Liver (tissue), 9 donors: ENCODE measurements around the gene NRSN2. TPM values are rescaled to one million over a fixed set of nuclear protein-coding genes. Genes with fewer than 3 reads are reported as not detected.

Experiments used
- DNase-seq: peaks from one replicate; pipeline ENCODE4 v3.0.0-alpha.2; 2017; ENCODE audit warnings: low spot score
- H3K27ac ChIP-seq, 2 donors: one replicate each; pipeline ENCODE4 v1.7.0; 2013; ENCODE audit warnings: inconsistent platforms in 2 of 2, low read length in 2 of 2, control low read depth in 1 of 2, low read depth in 1 of 2, mild to moderate bottlenecking in 1 of 2
- H3K27me3 ChIP-seq, 4 donors: one replicate each; pipeline versions ENCODE4 v1.6.1 to v1.7.0; 2013; ENCODE audit warnings: low read length in 3 of 4, inconsistent platforms in 1 of 4, mild to moderate bottlenecking in 1 of 4, moderate library complexity in 1 of 4; ENCODE audit not compliant: control insufficient read depth in 4 of 4, insufficient read depth in 4 of 4
- H3K36me3 ChIP-seq, 4 donors: one replicate each; pipeline versions ENCODE4 v1.6.1 to v1.7.0; 2013; ENCODE audit warnings: low read length in 3 of 4, mild to moderate bottlenecking in 3 of 4, low read depth in 1 of 4, moderate library complexity in 1 of 4; ENCODE audit not compliant: control insufficient read depth in 4 of 4, insufficient read depth in 3 of 4
- H3K4me1 ChIP-seq, 4 donors: one replicate each; pipeline versions ENCODE4 v1.6.1 to v1.7.0; 2013; ENCODE audit warnings: low read length in 3 of 4, mild to moderate bottlenecking in 3 of 4, moderate library complexity in 1 of 4; ENCODE audit not compliant: control insufficient read depth in 4 of 4, insufficient read depth in 4 of 4
- H3K4me3 ChIP-seq, 3 donors: one replicate each; pipeline versions ENCODE4 v1.6.1 to v1.7.0; 2013; ENCODE audit warnings: low read length in 3 of 3, control low read depth in 1 of 3, low read depth in 1 of 3, mild to moderate bottlenecking in 1 of 3
- H3K9ac ChIP-seq, 2 donors: one replicate each; pipeline ENCODE4 v1.7.0; 2013; ENCODE audit warnings: low read length in 2 of 2, mild to moderate bottlenecking in 2 of 2, moderate library complexity in 2 of 2, control low read depth in 1 of 2, low read depth in 1 of 2
- H3K9me3 ChIP-seq, 4 donors: one replicate each; pipeline versions ENCODE4 v1.6.1 to v1.7.0; 2013; ENCODE audit warnings: low read length in 3 of 4; ENCODE audit not compliant: control insufficient read depth in 4 of 4
- ATF3 ChIP-seq: IDR thresholded peaks from 2 replicates; pipeline ENCODE4 v1.6.1; 2016; ENCODE audit warnings: antibody characterized with exemption
- CTCF ChIP-seq: fragments of 150-350 bp; IDR thresholded peaks from 2 replicates; pipeline ENCODE4 v1.5.1; 2017; ENCODE audit warnings: improper control_type of control experiment, low read depth, low read length; ENCODE audit not compliant: missing input control
- EGR1 ChIP-seq, 2 donors: IDR thresholded peaks; 2 replicates each; pipeline ENCODE4 v1.6.1; 2016 to 2018; ENCODE audit warnings: antibody characterized with exemption in 2 of 2, low read depth in 2 of 2
- FOXA1 ChIP-seq: IDR thresholded peaks from 2 replicates; pipeline ENCODE4 v1.6.1; 2016; ENCODE audit warnings: antibody characterized with exemption
- FOXA2 ChIP-seq: IDR thresholded peaks from 2 replicates; pipeline ENCODE4 v1.6.1; 2016; ENCODE audit warnings: antibody characterized with exemption
- GABPA ChIP-seq, 2 donors: IDR thresholded peaks in 1 of 2; conservative IDR thresholded peaks in 1 of 2; 2 replicates each; pipeline ENCODE4 v1.6.1; 2016; ENCODE audit warnings: antibody characterized with exemption in 2 of 2, mild to moderate bottlenecking in 1 of 2, moderate library complexity in 1 of 2
- HNF4A ChIP-seq, 2 donors: conservative IDR thresholded peaks; 2 replicates each; pipeline ENCODE4 v1.6.1; 2016; ENCODE audit warnings: antibody characterized with exemption in 2 of 2, mild to moderate bottlenecking in 2 of 2
- HNF4G ChIP-seq: IDR thresholded peaks from 2 replicates; pipeline ENCODE4 v1.6.1; 2016; ENCODE audit warnings: antibody characterized with exemption
- JUND ChIP-seq, 2 donors: IDR thresholded peaks; 2 replicates each; pipeline ENCODE4 v1.6.1; 2016; ENCODE audit warnings: antibody characterized with exemption in 2 of 2
- MAX ChIP-seq: IDR thresholded peaks from 2 replicates; pipeline ENCODE4 v1.6.1; 2016; ENCODE audit warnings: antibody characterized with exemption
- NR2F2 ChIP-seq: IDR thresholded peaks from 2 replicates; pipeline ENCODE4 v1.6.1; 2016; ENCODE audit warnings: antibody characterized with exemption
- RAD21 ChIP-seq, 2 donors: IDR thresholded peaks; 2 replicates each; pipeline ENCODE4 v1.6.1; 2016; ENCODE audit warnings: antibody characterized with exemption in 2 of 2, mild to moderate bottlenecking in 2 of 2
- REST ChIP-seq: IDR thresholded peaks from 2 replicates; pipeline ENCODE4 v1.6.1; 2016; ENCODE audit warnings: antibody characterized with exemption, mild to moderate bottlenecking
- RXRA ChIP-seq, 2 donors: IDR thresholded peaks; 2 replicates each; pipeline ENCODE4 v1.6.1; 2017 to 2018; ENCODE audit warnings: antibody characterized with exemption in 2 of 2, mild to moderate bottlenecking in 1 of 2
- SP1 ChIP-seq: IDR thresholded peaks from 2 replicates; pipeline ENCODE4 v1.6.1; 2018; ENCODE audit warnings: antibody characterized with exemption, mild to moderate bottlenecking
- TAF1 ChIP-seq: conservative IDR thresholded peaks from 2 replicates; pipeline ENCODE4 v1.6.1; 2016; ENCODE audit warnings: antibody characterized with exemption, mild to moderate bottlenecking
- YY1 ChIP-seq: IDR thresholded peaks from 2 replicates; pipeline ENCODE4 v1.6.1; 2016; ENCODE audit warnings: antibody characterized with exemption, mild to moderate bottlenecking
- WGBS: extraction: QIAGEN DNeasy Blood & Tissue Kit; methylation state at CpG from one replicate; pipeline ENCODE4 v1.1.7; 2013; 5-methylcytosine and 5-hydroxymethylcytosine counted together
- polyA plus RNA-seq, 2 donors: library from polyadenylated mRNA; stranded (reverse) in 1 of 2; unstranded in 1 of 2; fragments of 200-250 nt in 1 of 2; fragments of >200 nt in 1 of 2; fragmentation: Nextera tagmentation in 1 of 2; extraction: Ambion mirVana in 1 of 2; gene quantifications; one replicate each; pipeline versions ENCODE4 v1.2.1 to v1.2.3, GENCODE V29; 2013 to 2015
- total RNA-seq, 2 donors: library from RNA; depleted of rRNA; stranded (reverse); fragments of >200 nt; gene quantifications; one replicate each; pipeline ENCODE4 v1.2.3, GENCODE V29; 2014
- TF ChIP-seq, protein P1 (sequence below): IDR thresholded peaks from 2 replicates; pipeline ENCODE4 v1.6.1; 2016; ENCODE audit warnings: antibody characterized with exemption
- donor health status: healthy.
- donor health status: healthy.
- donor health status: healthy.
- donor health status: healthy.
- donor health status: healthy.

Gene NRSN2
- total and polyA plus RNA-seq, 4 donors, result 1.9 to 12.0 (median 4.7) TPM

DNA sequence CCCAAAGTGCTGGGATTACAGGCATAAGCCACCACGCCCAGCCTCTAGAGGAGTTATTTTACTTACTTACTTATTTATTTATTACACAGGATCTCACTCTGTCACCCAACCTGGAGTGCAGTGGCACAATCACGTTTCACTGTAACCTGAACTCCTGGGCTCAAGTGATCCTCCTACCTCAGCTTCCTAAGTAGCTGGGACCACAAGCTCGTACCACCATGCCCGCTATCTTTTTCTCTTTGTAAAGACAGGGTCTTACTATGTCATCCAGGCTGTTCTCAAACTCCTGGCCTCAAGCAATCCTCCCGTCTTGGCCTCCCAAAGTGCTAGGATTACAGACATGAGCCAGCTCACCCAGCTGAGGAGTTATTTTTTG, 32.0 kb downstream of the NRSN2 start:
- TF ChIP-seq RXRA (IDR thresholded peaks at IDR 0.05) (no peak), HNF4A (conservative IDR thresholded peaks at IDR 0.05) (no peak), EGR1 (IDR thresholded peaks at IDR 0.05; ENCODE audit: low read depth in 2 of 2) (no peak), YY1 (no peak), HNF4G (no peak), JUND (IDR thresholded peaks at IDR 0.05) (no peak)
- H3K27ac ChIP-seq, result peak overlapping the region in 1 of 2 donors; percentile 45
- peaks cover 0 to 13% (median 7%) of the 10 kb centered on the region in 4 donors for H3K4me1 ChIP-seq
- H3K4me3 ChIP-seq, result no peak overlapping the region
- H3K36me3 ChIP-seq, result no peaks in the 10 kb centered on the region
- no peak overlapping the region for H3K9ac ChIP-seq
- no peaks in the 10 kb centered on the region for H3K9me3 ChIP-seq
- DNase-seq, result no peak
- no peaks in the 10 kb centered on the region for H3K27me3 ChIP-seq
- 80% methylated on average over 5 of the region's 5 CpGs for WGBS

DNA sequence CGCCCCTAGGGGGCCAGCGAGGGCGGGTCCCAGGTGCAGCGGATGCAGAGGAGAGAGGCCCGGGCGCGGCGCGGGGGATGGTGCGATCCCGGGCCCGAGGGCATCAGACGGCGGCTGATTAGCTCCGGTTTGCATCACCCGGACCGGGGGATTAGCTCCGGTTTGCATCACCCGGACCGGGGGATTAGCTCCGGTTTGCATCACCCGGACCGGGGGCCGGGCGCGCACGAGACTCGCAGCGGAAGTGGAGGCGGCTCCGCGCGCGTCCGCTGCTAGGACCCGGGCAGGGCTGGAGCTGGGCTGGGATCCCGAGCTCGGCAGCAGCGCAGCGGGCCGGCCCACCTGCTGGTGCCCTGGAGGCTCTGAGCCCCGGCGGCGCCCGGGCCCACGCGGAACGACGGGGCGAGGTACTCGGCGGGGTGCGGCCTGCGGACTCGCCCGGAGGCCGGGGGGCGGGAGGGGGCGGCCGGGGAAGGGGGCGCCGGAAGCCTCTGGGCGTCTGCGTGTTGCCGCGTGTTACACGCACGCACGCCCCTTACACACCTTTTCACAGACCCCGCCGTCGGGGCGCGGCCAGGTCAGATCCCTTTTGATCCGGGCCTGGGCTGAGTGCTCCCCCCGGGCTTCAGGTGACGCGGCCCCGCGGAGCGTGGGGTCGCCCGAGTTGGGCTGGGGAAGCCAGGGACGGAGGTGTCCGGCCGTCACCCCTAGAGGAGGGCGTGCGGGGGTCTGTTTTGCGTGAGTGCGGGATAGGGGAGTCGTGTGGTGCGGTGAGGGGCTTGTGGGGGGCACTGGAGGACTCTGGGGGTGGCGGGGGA, 34.1 kb downstream of the NRSN2 start:
- Histone ChIP-seq H3K36me3 (no peaks in the 10 kb centered on the region), H3K9me3 (no peaks in the 10 kb centered on the region), H3K27ac (peak overlapping the region; percentile 97 to 98), H3K27me3 (no peaks in the 10 kb centered on the region), H3K4me1 (peaks cover 0 to 13% (median 7%) of the 10 kb centered on the region in 4 donors), H3K4me3 (peak overlapping the region; percentile 68 to 84 (median 75)), H3K9ac (peak overlapping the region; percentile 72 to 90)
- under 1% methylated on average over 93 of the region's 93 CpGs for WGBS
- no peak for DNase-seq
- no peak for TF ChIP-seq MAX
- peak; percentile 30 to 52 for TF ChIP-seq GABPA (IDR thresholded peaks at IDR 0.05 in 1 of 2, conservative IDR thresholded peaks at IDR 0.05 in 1 of 2)
- TF ChIP-seq RXRA (IDR thresholded peaks at IDR 0.05), result no peak
- no peak for TF ChIP-seq FOXA2
- TF ChIP-seq, protein P1, sequence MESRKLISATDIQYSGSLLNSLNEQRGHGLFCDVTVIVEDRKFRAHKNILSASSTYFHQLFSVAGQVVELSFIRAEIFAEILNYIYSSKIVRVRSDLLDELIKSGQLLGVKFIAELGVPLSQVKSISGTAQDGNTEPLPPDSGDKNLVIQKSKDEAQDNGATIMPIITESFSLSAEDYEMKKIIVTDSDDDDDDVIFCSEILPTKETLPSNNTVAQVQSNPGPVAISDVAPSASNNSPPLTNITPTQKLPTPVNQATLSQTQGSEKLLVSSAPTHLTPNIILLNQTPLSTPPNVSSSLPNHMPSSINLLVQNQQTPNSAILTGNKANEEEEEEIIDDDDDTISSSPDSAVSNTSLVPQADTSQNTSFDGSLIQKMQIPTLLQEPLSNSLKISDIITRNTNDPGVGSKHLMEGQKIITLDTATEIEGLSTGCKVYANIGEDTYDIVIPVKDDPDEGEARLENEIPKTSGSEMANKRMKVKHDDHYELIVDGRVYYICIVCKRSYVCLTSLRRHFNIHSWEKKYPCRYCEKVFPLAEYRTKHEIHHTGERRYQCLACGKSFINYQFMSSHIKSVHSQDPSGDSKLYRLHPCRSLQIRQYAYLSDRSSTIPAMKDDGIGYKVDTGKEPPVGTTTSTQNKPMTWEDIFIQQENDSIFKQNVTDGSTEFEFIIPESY, result no peak
- TF ChIP-seq CTCF, result no peak
- TF ChIP-seq TAF1, result no peak
- no peak for TF ChIP-seq JUND (IDR thresholded peaks at IDR 0.05)
- TF ChIP-seq YY1, result no peak
- no peak for TF ChIP-seq REST
- TF ChIP-seq SP1, result peak; percentile 27
- TF ChIP-seq EGR1 (IDR thresholded peaks at IDR 0.05; ENCODE audit: low read depth in 2 of 2), result no peak
- TF ChIP-seq RAD21 (IDR thresholded peaks at IDR 0.05), result peak in 1 of 2 donors; percentile 33
- no peak for TF ChIP-seq FOXA1
- no peak for TF ChIP-seq NR2F2
- peak; percentile 73 for TF ChIP-seq ATF3
- TF ChIP-seq HNF4A (conservative IDR thresholded peaks at IDR 0.05), result no peak
- TF ChIP-seq HNF4G, result no peak
